NT2/D1 (cell line): Measurements from ENCODE around the gene ADAM8.

Experiments used
- SUZ12 ChIP-seq: IDR thresholded peaks from 2 replicates; pipeline ENCODE4 v1.6.1; 2011; ENCODE audit not compliant: insufficient read length, insufficient read depth; ENCODE audit errors: extremely low read depth
- ZNF274 ChIP-seq: IDR thresholded peaks from 2 replicates; pipeline ENCODE4 v1.6.1; 2011; ENCODE audit warnings: mild to moderate bottlenecking, low read depth, low read length

DNA sequence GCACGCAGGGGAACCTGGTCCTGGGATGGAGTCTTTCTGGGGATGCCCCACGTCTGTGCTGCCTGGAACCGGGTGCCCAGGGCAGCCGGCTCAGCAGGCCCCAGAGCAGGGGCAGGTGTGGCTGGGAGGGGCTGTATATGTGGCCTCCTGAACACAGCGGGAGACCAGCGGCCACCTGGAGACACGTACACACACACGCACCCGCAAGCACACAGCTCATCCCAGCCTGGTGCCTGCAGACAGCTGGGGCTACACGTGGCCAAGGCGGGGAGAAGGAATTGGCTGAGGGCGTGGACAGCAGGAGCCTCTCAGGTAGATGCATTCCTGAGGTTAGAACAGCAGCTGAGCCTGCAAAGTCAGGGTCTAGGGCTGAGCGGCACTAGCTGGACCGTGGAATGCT is 14.0 kb downstream of the ADAM8 start:
- TF ChIP-seq ZNF274 (no peak), SUZ12 (no peak)
